CD1c-positive myeloid dendritic cell (primary cell): ENCODE results near the gene RWDD2A.
A peak's percentile ranks its signal among the peaks of the same experiment; 100 is the strongest.
"Not testable (repeated sequence)": the region's sequence is repeated elsewhere in the genome, so short reads cannot be mapped to it uniquely, and the experiment has no call there.

Experiments
- DNase-seq: peaks from one replicate; pipeline ENCODE4 v3.0.0-alpha.2; 2016; ENCODE audit errors: extremely low spot score

The RWDD2A gene

DNA sequence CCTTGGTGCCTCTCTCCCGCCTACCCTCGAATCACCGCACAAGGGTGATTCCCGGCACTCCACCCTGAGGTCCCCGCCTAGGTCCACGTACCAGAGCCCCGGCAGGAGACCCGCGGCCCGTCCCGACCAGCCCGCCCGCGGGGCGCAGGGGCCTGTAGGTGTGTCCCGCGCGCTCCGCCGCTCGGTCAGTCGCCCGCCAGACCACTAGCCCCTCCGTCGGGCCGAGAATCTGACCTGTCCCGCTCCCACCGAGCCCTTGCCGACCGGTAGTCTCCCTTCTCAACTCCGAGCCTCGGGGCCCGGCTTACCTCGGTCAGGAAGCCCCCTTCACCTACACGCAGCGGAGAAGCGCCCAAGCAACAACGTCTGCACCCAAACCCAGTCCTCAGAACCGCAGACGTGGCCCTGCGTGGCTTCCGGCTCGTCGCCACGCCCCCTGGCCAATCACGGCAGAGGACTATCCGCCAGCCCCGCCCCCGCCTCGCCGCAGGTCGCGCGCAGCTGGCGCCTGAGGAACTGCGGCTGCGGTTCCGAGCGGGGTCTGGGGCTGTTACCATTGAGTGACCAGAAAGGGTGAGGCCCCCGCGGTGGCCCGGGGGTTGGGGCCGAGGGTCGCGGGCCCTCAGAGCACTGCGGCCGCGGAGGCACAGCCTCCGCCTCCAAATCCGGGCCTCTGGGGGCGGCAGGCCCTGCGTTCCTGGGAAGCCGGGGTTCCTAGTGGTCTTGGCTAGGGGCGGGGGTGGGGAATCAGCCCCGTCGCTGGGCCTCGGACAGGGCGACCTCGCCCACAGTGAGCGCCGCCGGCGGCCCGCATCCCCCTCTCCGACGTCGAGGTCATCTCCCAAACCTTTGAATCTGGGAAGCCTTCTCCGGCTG, at the start of gene RWDD2A, which contains the start of gene PGM3:
TSS of gene RWDD2A (plus strand) at position 487 of the 876 bp plus-strand sequence. CDS start 1,095 bp downstream, outside the sequence.
TSS of gene PGM3 (minus strand) at position 395 of the 876 bp plus-strand sequence. CDS start 2,253 bp downstream, outside the sequence.
- peak; percentile 96 for DNase-seq

DNA sequence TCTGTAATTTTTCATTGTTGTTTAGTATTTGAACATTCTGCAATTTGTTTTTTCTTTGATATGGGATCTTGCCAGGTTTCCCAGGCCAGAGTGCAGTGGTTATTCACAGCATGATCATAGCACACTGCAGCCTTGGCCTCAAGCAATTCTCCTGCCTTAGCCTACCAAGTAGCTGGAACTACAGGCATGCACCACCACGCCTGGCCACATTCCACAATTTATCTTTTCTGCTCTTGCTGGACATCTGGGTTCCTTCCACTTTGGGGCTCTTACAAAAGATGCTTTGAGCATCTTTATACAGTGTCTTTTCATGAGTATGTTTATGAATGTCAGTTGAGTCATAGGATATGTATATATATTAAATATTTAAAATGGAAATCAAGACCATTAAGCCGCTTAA, 42.0 kb upstream of the RWDD2A start:
- DNase-seq = no peak

GRCh38 chr6:83152913-83153312, 40.2 kb upstream of the RWDD2A start:
- no peak for DNase-seq

DNA sequence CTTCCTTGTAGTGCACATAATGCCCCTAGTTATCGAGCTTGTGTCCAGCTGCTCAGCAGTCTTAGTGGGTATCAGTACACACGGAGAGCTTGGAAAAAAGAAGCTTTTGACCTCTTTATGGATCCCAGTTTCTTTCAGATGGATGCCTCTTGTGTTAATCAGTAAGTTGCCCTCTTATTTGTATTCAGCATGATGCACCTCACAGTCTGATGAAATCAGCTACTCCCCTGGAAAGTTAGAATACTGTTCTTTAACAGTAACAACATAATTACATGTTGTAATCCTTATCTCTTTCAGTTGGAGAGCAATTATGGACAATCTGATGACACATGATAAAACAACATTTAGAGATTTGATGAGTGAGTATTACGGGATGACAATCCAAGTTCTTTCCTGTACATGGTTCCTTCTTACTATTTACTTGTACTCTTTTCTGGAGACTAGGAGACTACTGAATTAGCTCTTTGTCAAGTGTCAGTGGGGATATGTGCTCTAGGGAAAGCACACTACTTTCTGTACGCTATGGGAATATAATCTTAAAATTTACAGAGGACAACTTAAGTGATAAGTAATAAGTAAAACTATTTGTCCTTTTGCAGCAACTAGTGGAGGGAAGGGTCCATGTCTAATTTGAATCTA, 39.2 kb upstream of the RWDD2A start:
- DNase-seq = no peak

DNA sequence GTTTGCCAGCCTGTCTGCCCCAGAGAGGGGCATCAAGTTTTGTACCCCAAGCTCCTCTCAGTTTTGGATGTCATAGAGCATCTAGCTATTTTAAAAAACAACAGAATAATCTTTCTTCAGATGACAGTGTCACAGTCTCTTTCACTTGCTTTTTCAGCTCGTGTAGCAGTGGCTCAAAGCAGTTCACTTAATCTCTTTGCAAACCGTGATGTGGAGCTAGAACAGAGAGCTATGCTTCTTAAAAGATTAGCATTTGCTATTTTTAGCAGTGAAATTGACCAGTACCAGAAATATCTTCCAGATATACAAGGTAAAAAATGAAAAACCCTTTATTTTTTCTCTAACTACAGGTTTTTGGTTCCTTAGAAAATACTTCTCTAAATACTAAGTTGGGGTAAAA, 37.4 kb upstream of the RWDD2A start:
- DNase-seq = no peak

DNA sequence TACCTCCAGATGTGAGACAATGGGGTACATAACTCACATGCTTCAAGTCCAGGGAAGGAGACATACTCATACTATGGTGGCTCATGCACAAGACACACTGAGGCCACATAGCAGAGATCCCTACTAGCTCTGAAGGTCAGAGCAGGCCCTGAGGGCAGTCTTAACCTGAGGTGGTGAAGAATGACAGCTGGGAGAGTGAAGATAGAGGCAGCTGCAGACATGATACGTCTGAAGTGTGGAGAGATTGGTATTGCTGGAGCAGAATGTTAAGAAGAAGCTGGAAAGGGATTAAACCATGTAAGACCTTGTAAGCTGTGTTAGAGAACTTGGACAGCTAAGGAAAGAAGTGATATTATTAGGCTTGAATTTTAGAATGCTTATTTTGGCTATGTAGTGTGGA, 33.0 kb upstream of the RWDD2A start:
- DNase-seq = no peak

- DNase-seq = no peak
Measured at GRCh38 chr6:83167726-83168278, 25.4 kb upstream of the RWDD2A start.

- no peak for DNase-seq
Measured at GRCh38 chr6:83168556-83168955, 24.6 kb upstream of the RWDD2A start.

- DNase-seq = no peak
Measured at GRCh38 chr6:83169106-83169505, 24.1 kb upstream of the RWDD2A start.

DNA sequence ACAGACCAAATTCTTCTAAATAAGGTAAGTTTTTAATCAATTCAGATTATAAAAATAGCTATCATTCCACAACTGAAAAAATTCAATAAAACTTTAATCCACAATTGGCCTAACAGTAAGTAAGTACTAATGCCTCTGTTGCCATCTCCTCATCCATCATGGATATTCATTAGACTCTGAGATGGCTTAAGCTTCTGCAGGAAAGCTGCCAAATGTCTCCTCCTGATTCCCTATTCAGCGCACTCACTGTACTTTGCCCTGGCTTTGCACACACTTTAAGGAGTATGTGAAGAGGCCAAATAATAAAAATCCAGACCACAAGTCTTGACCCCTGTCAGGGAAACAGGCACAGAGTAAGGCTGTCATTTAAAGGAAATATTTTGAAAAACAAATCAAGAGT, 23.6 kb upstream of the RWDD2A start:
- DNase-seq = no peak

- DNase-seq = no peak
Measured at GRCh38 chr6:83176246-83176645, 16.9 kb upstream of the RWDD2A start.

DNA sequence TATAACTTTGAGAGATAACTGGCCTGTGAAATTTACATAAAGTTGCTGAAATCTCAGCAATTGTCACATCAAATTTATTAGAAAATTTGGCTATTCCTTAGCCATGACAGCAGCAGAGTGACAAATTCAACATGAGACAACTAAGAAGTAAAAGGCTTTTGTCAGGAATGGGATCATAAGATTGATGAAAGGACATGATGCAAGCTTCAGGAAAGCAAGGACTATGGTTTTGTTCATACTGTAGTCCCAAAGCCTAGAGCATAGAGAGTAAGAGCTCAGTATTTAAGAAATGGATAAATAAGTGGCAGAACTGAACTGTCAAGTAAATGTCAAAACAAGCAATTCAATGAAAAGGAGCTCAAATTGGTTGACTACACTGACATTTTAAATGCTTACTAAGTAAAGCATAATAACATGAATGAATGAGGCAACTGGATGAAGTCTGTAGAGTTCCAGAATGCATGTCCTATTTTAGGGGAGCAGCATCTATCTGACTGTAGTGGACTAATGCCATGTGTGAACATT, 12.7 kb upstream of the RWDD2A start:
- DNase-seq = no peak

GRCh38 chr6:83182114-83182513, 11.0 kb upstream of the RWDD2A start:
- DNase-seq = no peak

GRCh38 chr6:83183082-83183828, 9.9 kb upstream of the RWDD2A start:
- no peak for DNase-seq

DNA sequence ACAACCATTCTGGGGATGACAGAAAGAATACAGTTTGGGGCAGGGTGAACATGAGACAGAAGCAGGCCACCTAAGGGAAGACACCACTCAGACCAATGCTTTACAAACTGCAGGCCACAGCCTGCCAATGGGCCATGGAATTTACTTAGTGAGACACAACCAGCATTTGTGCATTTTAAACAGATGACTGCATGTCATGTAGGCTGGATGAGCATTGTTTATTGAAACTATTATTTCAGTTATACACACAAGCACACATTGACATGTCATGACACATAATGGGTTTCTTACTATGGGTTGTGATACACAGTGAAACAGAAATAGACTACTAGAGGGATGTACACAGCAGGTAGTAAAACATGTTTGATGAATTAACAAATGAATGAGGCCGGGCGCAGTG, 8.1 kb upstream of the RWDD2A start:
- no peak for DNase-seq

DNA sequence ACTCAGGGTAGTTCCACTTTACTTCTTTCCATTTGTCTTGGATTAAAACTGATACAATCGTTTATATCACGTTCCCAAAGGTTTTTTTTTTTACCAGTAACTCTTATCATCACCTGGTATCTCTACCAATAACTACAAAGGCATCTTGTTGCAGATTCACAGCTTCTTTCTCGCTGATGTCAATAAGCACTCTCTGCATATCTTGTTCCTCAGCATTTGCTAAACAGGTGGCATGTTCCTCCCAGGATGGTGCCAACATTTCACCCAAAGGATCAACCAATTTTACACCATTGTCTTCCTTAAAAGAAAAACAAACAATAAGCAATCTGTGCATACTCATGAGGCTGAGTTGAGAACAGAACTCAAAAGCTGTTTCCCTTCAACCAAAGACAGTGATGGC, 4.7 kb upstream of the RWDD2A start:
- DNase-seq = no peak

GRCh38 chr6:83190626-83191025, 2.5 kb upstream of the RWDD2A start:
- DNase-seq = no peak

- not testable (repeated sequence) for DNase-seq
Measured at GRCh38 chr6:83191974-83192373, 1.2 kb upstream of the RWDD2A start.

GRCh38 chr6:83192456-83192855, 701 bp upstream of the RWDD2A start:
- no peak for DNase-seq

GRCh38 chr6:83193747-83194566, 800 bp downstream of the RWDD2A start:
- peak; percentile 27 for DNase-seq
